ENCODE measurements around the gene TMEM245. TPM values are rescaled to one million over a fixed set of nuclear protein-coding genes. Genes with fewer than 3 reads are reported as not detected.

TMEM245 gene
- total and polyA plus RNA-seq, 2 donors (not counting 3 experiments of a cell fraction or from before 2014, with no cell fraction given) = 44.2 to 48.0 TPM

DNA sequence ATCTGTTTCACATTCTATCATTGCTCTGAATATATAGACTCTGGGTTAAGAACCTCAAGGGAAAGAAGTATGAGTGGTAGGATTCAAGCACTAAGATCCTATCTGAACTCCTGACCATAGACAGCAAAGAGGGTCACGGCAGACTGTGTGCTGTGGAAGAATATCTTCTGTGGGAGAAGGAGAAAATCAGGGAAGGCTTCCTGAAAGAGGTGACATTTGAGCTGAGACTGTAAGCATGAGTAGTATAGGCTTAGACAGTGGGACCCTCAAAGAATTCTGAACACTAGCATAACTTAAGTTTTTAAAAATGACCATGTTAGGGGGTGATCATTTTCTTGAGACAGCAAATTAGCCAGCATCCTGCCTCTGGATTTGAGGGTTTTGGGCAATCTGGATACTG, 43.4 kb upstream of the TMEM245 start:
- FAIRE-seq (no peak), DNase-seq (ENCODE audit: low read depth, low spot score) (no peak)
- Histone ChIP-seq H2AFZ (ENCODE audit: low read depth, low read length) (no peak overlapping the region), H3K9me1 (replicated peaks; ENCODE audit: control insufficient read depth, extremely low read depth, insufficient read depth, low read length) (no peaks in the 10 kb centered on the region), H3K9ac (replicated peaks; ENCODE audit: extremely low read depth, insufficient read depth, low read length) (no peak overlapping the region), H3K27me3 (ENCODE audit: control insufficient read depth in 2 of 2, insufficient read depth in 2 of 2, low read length in 2 of 2) (peaks cover 29% of the 10 kb centered on the region in 2 experiments), H3K4me1 (ENCODE audit: control insufficient read depth, extremely low read depth, insufficient read depth, low read length) (no peaks in the 10 kb centered on the region), H3K36me3 (ENCODE audit: control insufficient read depth in 2 of 2, extremely low read depth in 1 of 2, insufficient read depth in 2 of 2, low read length in 2 of 2) (no peaks in the 10 kb centered on the region), H3K79me2 (ENCODE audit: control insufficient read depth, insufficient read depth, low read length) (no peaks in the 10 kb centered on the region), H4K20me1 (replicated peaks; ENCODE audit: control insufficient read depth, extremely low read depth, insufficient read depth, low read length) (no peaks in the 10 kb centered on the region), H3K9me3 (replicated peaks; ENCODE audit: control insufficient read depth, insufficient read depth, low read length) (no peaks in the 10 kb centered on the region), H3K4me2 (ENCODE audit: insufficient read depth, low read length) (no peak overlapping the region), H3K4me3 (replicated peaks in 1 of 3; ENCODE audit: insufficient read depth in 1 of 3, low read depth in 1 of 3, low read length in 3 of 3) (no peak overlapping the region), H3K27ac (ENCODE audit: insufficient read depth, low read depth, low read length) (no peak overlapping the region)
- dilution Hi-C loops (cut with MboI; ENCODE audit: extremely low pct_ligation_motif_present, low sequenced_read_pairs) = no loop called here
- no TSS peak for BruUV-seq (replicated peaks)
- intact Hi-C loops (cut with micrococcal nuclease) = no loop called here
- POLR2A ChIA-PET = no interaction called here
- TF ChIP-seq MYC (IDR thresholded peaks at IDR 0.05; ENCODE audit: low read depth, low read length) (no peak), GATA2 (IDR thresholded peaks at IDR 0.05; ENCODE audit: insufficient read depth, insufficient read length, low read depth, low read length) (no peak), POLR2AphosphoS5 (IDR thresholded peaks at IDR 0.05; ENCODE audit: insufficient read depth, low read depth, low read length) (no peak), POLR2A (IDR thresholded peaks at IDR 0.05; ENCODE audit: low read depth, low read length) (no peak), EZH2 (IDR thresholded peaks at IDR 0.05; ENCODE audit: borderline replicate concordance, low read depth, low read length, severe bottlenecking) (no peak), FOS (IDR thresholded peaks at IDR 0.05; ENCODE audit: borderline replicate concordance, insufficient read depth, low read length) (no peak), JUN (IDR thresholded peaks at IDR 0.05; ENCODE audit: borderline replicate concordance, insufficient read depth, insufficient read length, low read depth) (no peak)
- TF ChIP-seq, protein P1, sequence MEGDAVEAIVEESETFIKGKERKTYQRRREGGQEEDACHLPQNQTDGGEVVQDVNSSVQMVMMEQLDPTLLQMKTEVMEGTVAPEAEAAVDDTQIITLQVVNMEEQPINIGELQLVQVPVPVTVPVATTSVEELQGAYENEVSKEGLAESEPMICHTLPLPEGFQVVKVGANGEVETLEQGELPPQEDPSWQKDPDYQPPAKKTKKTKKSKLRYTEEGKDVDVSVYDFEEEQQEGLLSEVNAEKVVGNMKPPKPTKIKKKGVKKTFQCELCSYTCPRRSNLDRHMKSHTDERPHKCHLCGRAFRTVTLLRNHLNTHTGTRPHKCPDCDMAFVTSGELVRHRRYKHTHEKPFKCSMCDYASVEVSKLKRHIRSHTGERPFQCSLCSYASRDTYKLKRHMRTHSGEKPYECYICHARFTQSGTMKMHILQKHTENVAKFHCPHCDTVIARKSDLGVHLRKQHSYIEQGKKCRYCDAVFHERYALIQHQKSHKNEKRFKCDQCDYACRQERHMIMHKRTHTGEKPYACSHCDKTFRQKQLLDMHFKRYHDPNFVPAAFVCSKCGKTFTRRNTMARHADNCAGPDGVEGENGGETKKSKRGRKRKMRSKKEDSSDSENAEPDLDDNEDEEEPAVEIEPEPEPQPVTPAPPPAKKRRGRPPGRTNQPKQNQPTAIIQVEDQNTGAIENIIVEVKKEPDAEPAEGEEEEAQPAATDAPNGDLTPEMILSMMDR (IDR thresholded peaks at IDR 0.05; ENCODE audit: extremely low read depth in 1 of 2, insufficient read depth in 1 of 2, low read depth in 1 of 2, low read length in 2 of 2) = no peak
- TF ChIP-seq, protein P2, sequence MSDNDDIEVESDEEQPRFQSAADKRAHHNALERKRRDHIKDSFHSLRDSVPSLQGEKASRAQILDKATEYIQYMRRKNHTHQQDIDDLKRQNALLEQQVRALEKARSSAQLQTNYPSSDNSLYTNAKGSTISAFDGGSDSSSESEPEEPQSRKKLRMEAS (IDR thresholded peaks at IDR 0.05; ENCODE audit: insufficient read depth, insufficient read length) = no peak
- CTCF ChIA-PET = interaction anchor here (1.3 kb wide), 1 partner anchor 20 kb away, joined by 3 read pairs; no protein-coding TSS in a partner anchor
